Measurements from ENCODE around the gene SMAD5. TPM values are rescaled to one million over a fixed set of nuclear protein-coding genes. Genes with fewer than 3 reads are reported as not detected.

The SMAD5 gene
- total RNA-seq, 1 donor from 2014 or later: 37.2 TPM

Other genes starting within 250 kb of the SMAD5 start
- not detected for gene IL9, start 237.0 kb upstream of the SMAD5 start, total RNA-seq
- gene LECT2, start 177.9 kb upstream of the SMAD5 start, total RNA-seq: not detected
- gene TGFBI, start 103.9 kb upstream of the SMAD5 start, total RNA-seq: 49.9 TPM
- not detected for gene SMIM32, start 60.3 kb downstream of the SMAD5 start, total RNA-seq
- gene TRPC7, start 232.7 kb downstream of the SMAD5 start, total RNA-seq: not detected

Measured in Right ventricle myocardium superior (tissue), 1 donor.